ENCODE data around the gene PGPEP1. TPM values are rescaled to one million over a fixed set of nuclear protein-coding genes. Genes with fewer than 3 reads are reported as not detected.

PGPEP1 gene
- total RNA-seq, 6 experiments from 2014 or later: 33.0 to 55.5 (median 40.7) TPM

DNA sequence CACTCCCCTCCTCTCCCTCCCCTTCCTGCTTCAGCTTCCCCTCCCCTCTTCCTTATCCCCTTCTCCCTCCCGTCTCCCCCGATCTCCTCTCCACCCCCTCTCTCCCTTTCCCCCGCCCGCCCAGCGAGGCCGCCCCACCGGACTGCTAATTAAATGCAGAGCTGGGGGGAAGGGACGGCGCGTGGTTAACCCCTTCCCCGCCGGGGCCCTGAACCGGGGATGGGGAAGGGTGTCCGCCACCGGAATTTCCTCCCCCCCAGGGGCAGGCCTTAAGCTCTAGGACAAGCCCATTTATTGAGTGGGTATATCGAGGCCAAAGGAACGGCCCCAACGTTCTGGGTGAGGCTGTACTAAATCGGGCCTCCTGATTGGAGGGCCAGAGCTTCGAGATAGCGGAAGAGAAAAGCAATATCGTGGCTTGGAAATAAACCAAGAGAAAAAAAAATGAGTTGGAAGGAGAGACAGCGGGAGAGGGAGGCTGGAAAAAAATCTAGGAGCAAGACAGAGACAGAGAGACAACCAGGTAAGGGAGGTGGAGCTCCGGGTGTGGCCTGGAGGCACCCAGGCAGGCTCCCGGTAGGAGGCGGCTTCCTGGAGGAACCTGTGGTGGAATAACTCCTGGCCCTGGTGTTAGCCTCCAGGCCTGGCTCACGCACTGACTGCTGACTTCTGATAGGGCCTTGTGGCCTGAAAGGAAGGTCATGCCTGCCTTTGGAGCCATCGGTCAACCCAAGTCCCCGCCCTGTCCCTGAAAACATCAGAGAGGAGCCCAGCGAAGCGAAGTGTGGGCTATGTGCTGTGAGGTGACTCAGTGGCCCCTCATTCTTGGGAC, 47.4 kb upstream of the PGPEP1 start:
- Histone ChIP-seq H3K36me3 (no peaks in the 10 kb centered on the region), H3K4me3 (peak overlapping the region; percentile 56 to 63 (median 60)), H3K27me3 (no peaks in the 10 kb centered on the region), H3K4me1 (peaks cover 0 to 13% (median 0%) of the 10 kb centered on the region in 4 donors), H3K9me3 (no peaks in the 10 kb centered on the region), H3K27ac (peak overlapping the region; percentile 97 to 99 (median 97))
- WGBS (ENCODE audit: insufficient coverage, low coverage, low lambda C conversion rate, missing lambda C conversion rate): 6% methylated on average over 30 of the region's 31 CpGs
- TF ChIP-seq, protein P1, sequence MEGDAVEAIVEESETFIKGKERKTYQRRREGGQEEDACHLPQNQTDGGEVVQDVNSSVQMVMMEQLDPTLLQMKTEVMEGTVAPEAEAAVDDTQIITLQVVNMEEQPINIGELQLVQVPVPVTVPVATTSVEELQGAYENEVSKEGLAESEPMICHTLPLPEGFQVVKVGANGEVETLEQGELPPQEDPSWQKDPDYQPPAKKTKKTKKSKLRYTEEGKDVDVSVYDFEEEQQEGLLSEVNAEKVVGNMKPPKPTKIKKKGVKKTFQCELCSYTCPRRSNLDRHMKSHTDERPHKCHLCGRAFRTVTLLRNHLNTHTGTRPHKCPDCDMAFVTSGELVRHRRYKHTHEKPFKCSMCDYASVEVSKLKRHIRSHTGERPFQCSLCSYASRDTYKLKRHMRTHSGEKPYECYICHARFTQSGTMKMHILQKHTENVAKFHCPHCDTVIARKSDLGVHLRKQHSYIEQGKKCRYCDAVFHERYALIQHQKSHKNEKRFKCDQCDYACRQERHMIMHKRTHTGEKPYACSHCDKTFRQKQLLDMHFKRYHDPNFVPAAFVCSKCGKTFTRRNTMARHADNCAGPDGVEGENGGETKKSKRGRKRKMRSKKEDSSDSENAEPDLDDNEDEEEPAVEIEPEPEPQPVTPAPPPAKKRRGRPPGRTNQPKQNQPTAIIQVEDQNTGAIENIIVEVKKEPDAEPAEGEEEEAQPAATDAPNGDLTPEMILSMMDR (IDR thresholded peaks at IDR 0.05): no peak
- peak; percentile 50 for TF ChIP-seq POLR2A (IDR thresholded peaks at IDR 0.05)
- peak; percentile 40 to 66 (median 44) for ATAC-seq
- intact Hi-C loops (cut with DNase I): no loop called here
- peak; percentile 83 to 86 (median 83) for DNase-seq

DNA sequence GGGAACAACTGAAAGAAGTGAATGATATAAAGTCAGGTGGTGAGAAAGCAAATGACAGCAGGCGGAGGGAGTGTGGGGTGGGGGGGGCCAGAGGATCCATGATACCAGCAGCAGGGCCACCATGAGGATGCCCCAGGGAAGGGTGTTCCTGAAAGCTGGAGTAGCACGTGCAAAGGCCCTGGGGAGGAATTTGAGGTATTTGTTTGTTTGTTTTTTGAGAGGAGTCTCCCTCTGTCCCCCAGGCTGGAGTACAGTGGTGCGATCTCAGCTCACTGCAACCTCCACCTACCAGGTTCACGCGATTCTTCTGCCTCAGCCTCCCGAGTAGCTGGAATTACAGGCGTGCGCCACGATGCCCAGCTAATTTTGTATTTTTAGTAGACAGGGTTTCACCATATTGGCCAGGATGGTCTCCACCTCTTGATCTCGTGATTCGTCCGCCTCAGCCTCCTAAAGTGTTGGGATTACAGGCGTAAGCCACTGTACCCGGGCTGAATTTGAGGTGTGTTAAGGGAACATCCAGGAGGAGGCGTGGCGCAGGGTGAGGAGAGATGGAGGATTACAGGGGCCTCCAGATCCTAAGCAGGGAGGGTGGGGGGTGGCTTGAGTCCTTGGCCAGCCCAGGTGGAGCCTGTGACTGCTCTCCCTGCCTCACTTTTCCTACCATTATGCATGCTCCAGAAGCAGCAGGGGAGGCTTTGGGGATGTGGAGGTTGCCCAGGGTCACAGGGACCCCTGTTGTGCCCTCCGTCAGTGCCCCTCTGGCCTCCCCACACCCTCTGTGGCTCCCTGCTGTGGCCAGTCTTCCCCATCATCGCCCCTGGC, 46.5 kb upstream of the PGPEP1 start:
- DNase-seq: no peak
- H3K4me1 ChIP-seq: peaks cover 0 to 13% (median 0%) of the 10 kb centered on the region in 4 donors
- intact Hi-C loops (cut with DNase I): no loop called here
- H3K27ac ChIP-seq: peak overlapping the region; percentile 97 to 99 (median 97)
- TF ChIP-seq, protein P1 (IDR thresholded peaks at IDR 0.05): no peak
- TF ChIP-seq POLR2A (IDR thresholded peaks at IDR 0.05): no peak
- ATAC-seq: no peak
- peak overlapping the region in 1 of 3 donors; percentile 63 for H3K4me3 ChIP-seq
- 80% methylated on average over 11 of the region's 18 CpGs for WGBS (ENCODE audit: insufficient coverage, low coverage, low lambda C conversion rate, missing lambda C conversion rate)
- no peaks in the 10 kb centered on the region for H3K9me3 ChIP-seq
- no peaks in the 10 kb centered on the region for H3K27me3 ChIP-seq
- H3K36me3 ChIP-seq: no peaks in the 10 kb centered on the region

DNA sequence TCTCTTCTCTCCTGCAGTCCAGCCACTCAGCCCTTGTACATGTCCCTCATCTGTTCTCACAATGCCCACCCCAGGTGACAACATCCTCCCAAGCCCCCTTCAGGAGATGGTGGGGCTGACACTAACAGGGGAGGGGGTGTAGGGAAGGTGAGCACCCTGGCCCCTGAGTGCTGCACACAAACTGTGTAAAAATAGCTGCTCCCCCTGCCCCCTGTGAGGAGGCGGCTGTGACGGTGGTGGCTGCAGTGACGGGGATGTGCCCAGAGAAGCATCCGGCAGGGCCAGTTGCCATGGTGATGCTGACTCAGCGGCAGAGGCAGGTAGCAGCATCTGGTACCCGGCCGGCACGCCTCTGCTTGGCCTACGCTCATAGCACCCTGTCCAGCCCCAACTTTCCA, 45.9 kb upstream of the PGPEP1 start:
- no peak for ATAC-seq
- no peak overlapping the region for H3K27ac ChIP-seq
- no peaks in the 10 kb centered on the region for H3K9me3 ChIP-seq
- H3K4me1 ChIP-seq: peaks cover 0 to 13% (median 0%) of the 10 kb centered on the region in 4 donors
- DNase-seq: peak in 2 of 3 donors; percentile 68 to 73
- WGBS (ENCODE audit: insufficient coverage, low coverage, low lambda C conversion rate, missing lambda C conversion rate): no CpG with 5 or more reads among the region's 9 CpGs
- TF ChIP-seq, protein P1 (IDR thresholded peaks at IDR 0.05): no peak
- no peak for TF ChIP-seq POLR2A (IDR thresholded peaks at IDR 0.05)
- H3K4me3 ChIP-seq: no peak overlapping the region
- intact Hi-C loops (cut with DNase I): no loop called here
- H3K36me3 ChIP-seq: no peaks in the 10 kb centered on the region
- no peaks in the 10 kb centered on the region for H3K27me3 ChIP-seq

DNA sequence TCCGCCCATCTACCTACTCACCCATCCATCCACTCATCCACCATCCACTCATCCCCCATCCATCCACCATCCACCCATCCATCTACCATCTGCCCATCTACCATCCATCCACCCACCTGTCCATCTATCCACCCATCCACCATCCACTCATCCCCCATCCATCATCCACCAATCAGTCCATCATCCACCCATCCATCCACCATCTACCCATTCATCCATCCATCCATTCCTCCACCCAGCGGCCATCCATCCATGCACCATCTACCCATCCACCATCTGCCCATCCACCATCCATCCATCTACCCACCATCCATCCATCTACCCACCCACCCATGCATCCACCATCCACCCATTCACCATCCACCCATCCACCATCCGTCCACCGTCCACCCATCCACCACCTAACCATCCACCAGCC, 45.4 kb upstream of the PGPEP1 start:
- Histone ChIP-seq H3K4me3 (no peak overlapping the region), H3K4me1 (peaks cover 0 to 13% (median 0%) of the 10 kb centered on the region in 4 donors), H3K9me3 (no peaks in the 10 kb centered on the region), H3K36me3 (no peaks in the 10 kb centered on the region), H3K27me3 (no peaks in the 10 kb centered on the region), H3K27ac (no peak overlapping the region)
- intact Hi-C loops (cut with DNase I): no loop called here
- DNase-seq (no peak), ATAC-seq (no peak)
- 83% methylated on average over 4 of the region's 4 CpGs for WGBS (ENCODE audit: insufficient coverage, low coverage, low lambda C conversion rate, missing lambda C conversion rate)
- TF ChIP-seq, protein P1 (IDR thresholded peaks at IDR 0.05): no peak
- no peak for TF ChIP-seq POLR2A (IDR thresholded peaks at IDR 0.05)

Measured in right lobe of liver (tissue), 6 donors.